Spleen (tissue), 11 donors: ENCODE results near the gene MAPT. TPM values are rescaled to one million over a fixed set of nuclear protein-coding genes. Genes with fewer than 3 reads are reported as not detected.

Experiments
- DNase-seq: peaks from one replicate; pipeline ENCODE4 v3.0.0-alpha.2; 2020
- H3K27ac ChIP-seq, 8 donors: fragments of 200-600 bp; sonication (generic) in 7 of 8; 1 replicate in 4 of 8; 2 replicates in 4 of 8; pipeline versions ENCODE4 v1.5.0 to v1.8.0; 2016 to 2021; ENCODE audit warnings: inconsistent platforms in 4 of 8, mild to moderate bottlenecking in 4 of 8, moderate library complexity in 1 of 8
- H3K27me3 ChIP-seq, 7 donors: fragments of 200-600 bp; sonication (generic) in 6 of 7; replicated peaks in 1 of 7; 1 replicate in 4 of 7; 2 replicates in 3 of 7; pipeline versions ENCODE4 v1.5.0 to v1.8.0; 2016 to 2021; ENCODE audit warnings: inconsistent platforms in 3 of 7, mild to moderate bottlenecking in 1 of 7
- H3K36me3 ChIP-seq, 6 donors: fragments of 200-600 bp; sonication (generic) in 5 of 6; 1 replicate in 4 of 6; 2 replicates in 2 of 6; pipeline versions ENCODE4 v1.5.0 to v1.8.0; 2016 to 2021; ENCODE audit warnings: inconsistent platforms in 2 of 6
- H3K4me1 ChIP-seq, 6 donors: fragments of 200-600 bp; sonication (generic) in 5 of 6; 1 replicate in 3 of 6; 2 replicates in 3 of 6; pipeline versions ENCODE4 v1.5.0 to v1.8.0; 2016 to 2021; ENCODE audit warnings: inconsistent platforms in 3 of 6
- H3K4me3 ChIP-seq, 8 donors: fragments of 200-600 bp; sonication (generic) in 7 of 8; 1 replicate in 4 of 8; 2 replicates in 4 of 8; pipeline versions ENCODE4 v1.5.0 to v1.8.0; 2016 to 2021; ENCODE audit warnings: inconsistent platforms in 4 of 8, mild to moderate bottlenecking in 4 of 8, moderate library complexity in 2 of 8
- H3K9me3 ChIP-seq, 8 donors: fragments of 200-600 bp; sonication (generic) in 7 of 8; 1 replicate in 4 of 8; 2 replicates in 4 of 8; pipeline versions ENCODE4 v1.5.0 to v1.8.0; 2016 to 2021; ENCODE audit warnings: inconsistent platforms in 4 of 8
- POLR2A ChIP-seq, 3 donors: fragments of 450-650 bp; IDR thresholded peaks; one replicate each; pipeline ENCODE4 v1.5.1; 2017; ENCODE audit warnings: antibody characterized with exemption in 3 of 3, mild to moderate bottlenecking in 1 of 3
- POLR2AphosphoS5 ChIP-seq, 3 donors: sonication (generic); formaldehyde crosslinking; IDR thresholded peaks; one replicate each; pipeline ENCODE4 v1.5.1; 2017; ENCODE audit warnings: antibody characterized with exemption in 3 of 3
- WGBS, 5 donors: extraction: QIAGEN DNeasy Blood & Tissue Kit in 3 of 5; methylation state at CpG; one replicate each; pipeline versions ENCODE4 v1.1.5 to v1.1.7; 2013 to 2018; 5-methylcytosine and 5-hydroxymethylcytosine counted together
- intact Hi-C: fragments of 100-400 bp; cut with DNase I; formaldehyde crosslinking; loops from one replicate; pipeline ENCODE4 v1.15.0; 2023; ENCODE audit warnings: low total_unique reads
- polyA plus RNA-seq, 3 donors: library from polyadenylated mRNA; stranded (reverse); fragments of 200-250 nt; gene quantifications; one replicate each; pipeline ENCODE4 v1.2.1, GENCODE V29; 2013
- total RNA-seq, 7 donors: library from RNA; depleted of rRNA in 3 of 7; stranded (reverse); fragments of >200 nt in 3 of 7; fragmentation: NEBNext Ultra II Directional in 4 of 7; extraction: Animal tissue kit (Norgen Biotek cat#: 25700) in 4 of 7; gene quantifications; one replicate each; pipeline versions ENCODE4 v1.1.0 to v1.2.1, GENCODE V29; 2016 to 2021
- TF ChIP-seq, protein P1 (sequence below), 11 experiments: fragments of 200-600 bp in 7 of 11; fragments of 450-650 bp in 4 of 11; sonication (generic) in 4 of 11; IDR thresholded peaks in 8 of 11; conservative IDR thresholded peaks in 3 of 11; 1 replicate in 7 of 11; 2 replicates in 4 of 11; pipeline versions ENCODE4 v1.4.0 to v1.8.0; 2016 to 2021; ENCODE audit warnings: antibody characterized with exemption in 11 of 11, inconsistent platforms in 4 of 11, mild to moderate bottlenecking in 1 of 11
- donor health status: healthy with polysubstance abuse.
- donor health status: DM: no; HTN: no; CAD: no; lungs with moderate emphysema.
- donor health status: DM: no; HTN: no; CAD: no.
- donor health status: Bipolar disorder and iron deficiency.
- donor health status: healthy.
- donor health status: DM: no; HTN: no; CAD: no.
- donor health status: DM: yes; HTN: yes; CAD: no.

The MAPT gene
- total and polyA plus RNA-seq, 10 donors: 0.15 to 1.6 (median 0.66) TPM

DNA sequence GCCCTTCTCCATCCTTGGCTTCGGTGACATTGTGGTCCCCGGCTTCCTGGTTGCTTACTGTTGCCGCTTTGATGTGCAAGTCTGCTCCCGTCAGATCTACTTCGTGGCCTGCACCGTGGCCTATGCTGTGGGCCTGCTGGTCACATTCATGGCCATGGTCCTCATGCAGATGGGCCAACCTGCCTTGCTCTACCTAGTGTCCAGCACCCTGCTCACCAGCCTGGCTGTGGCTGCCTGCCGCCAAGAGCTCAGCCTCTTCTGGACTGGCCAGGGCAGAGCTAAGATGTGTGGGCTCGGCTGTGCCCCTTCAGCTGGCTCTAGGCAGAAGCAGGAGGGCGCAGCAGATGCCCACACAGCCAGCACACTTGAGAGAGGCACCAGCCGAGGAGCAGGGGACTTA is 48.1 kb upstream of the MAPT start:
- no peak overlapping the region for H3K4me3 ChIP-seq
- H3K27ac ChIP-seq: no peak overlapping the region
- TF ChIP-seq POLR2A (IDR thresholded peaks at IDR 0.05) (no peak), POLR2AphosphoS5 (IDR thresholded peaks at IDR 0.05) (no peak)
- TF ChIP-seq, protein P1, sequence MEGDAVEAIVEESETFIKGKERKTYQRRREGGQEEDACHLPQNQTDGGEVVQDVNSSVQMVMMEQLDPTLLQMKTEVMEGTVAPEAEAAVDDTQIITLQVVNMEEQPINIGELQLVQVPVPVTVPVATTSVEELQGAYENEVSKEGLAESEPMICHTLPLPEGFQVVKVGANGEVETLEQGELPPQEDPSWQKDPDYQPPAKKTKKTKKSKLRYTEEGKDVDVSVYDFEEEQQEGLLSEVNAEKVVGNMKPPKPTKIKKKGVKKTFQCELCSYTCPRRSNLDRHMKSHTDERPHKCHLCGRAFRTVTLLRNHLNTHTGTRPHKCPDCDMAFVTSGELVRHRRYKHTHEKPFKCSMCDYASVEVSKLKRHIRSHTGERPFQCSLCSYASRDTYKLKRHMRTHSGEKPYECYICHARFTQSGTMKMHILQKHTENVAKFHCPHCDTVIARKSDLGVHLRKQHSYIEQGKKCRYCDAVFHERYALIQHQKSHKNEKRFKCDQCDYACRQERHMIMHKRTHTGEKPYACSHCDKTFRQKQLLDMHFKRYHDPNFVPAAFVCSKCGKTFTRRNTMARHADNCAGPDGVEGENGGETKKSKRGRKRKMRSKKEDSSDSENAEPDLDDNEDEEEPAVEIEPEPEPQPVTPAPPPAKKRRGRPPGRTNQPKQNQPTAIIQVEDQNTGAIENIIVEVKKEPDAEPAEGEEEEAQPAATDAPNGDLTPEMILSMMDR (IDR thresholded peaks at IDR 0.05 in 8 of 11, conservative IDR thresholded peaks at IDR 0.05 in 3 of 11): no peak
- DNase-seq: peak; percentile 58
- 82 to 90% (median 88%) methylated on average over 8 to 10 of the region's 10 CpGs for WGBS, 5 donors
- intact Hi-C loops: no loop called here
- peaks cover 0 to 16% (median 0%) of the 10 kb centered on the region in 7 donors for H3K27me3 ChIP-seq
- no peaks in the 10 kb centered on the region for H3K4me1 ChIP-seq
- no peaks in the 10 kb centered on the region for H3K9me3 ChIP-seq
- H3K36me3 ChIP-seq: no peaks in the 10 kb centered on the region

DNA sequence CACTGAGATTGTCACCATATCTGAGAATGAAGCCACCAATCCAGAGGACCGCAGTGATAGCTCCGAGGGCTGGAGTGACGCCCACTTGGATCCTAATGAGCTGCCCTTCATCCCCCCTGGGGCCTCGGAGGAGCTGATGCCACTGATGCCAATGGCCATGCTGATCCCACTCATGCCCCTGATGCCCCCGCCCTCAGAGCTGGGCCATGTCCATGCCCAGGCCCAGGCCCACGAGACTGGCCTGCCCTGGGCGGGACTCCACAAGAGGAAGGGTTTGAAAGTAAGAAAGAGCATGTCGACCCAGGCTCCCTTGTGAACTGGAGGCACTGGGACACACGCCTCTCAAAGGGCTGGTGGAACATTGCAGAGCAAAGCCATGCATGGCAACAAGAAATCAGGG is 47.7 kb upstream of the MAPT start:
- no peak for DNase-seq
- intact Hi-C loops: no loop called here
- no peaks in the 10 kb centered on the region for H3K36me3 ChIP-seq
- H3K4me1 ChIP-seq: no peaks in the 10 kb centered on the region
- TF ChIP-seq POLR2AphosphoS5 (IDR thresholded peaks at IDR 0.05) (no peak), POLR2A (IDR thresholded peaks at IDR 0.05) (no peak)
- TF ChIP-seq, protein P1 (IDR thresholded peaks at IDR 0.05 in 8 of 11, conservative IDR thresholded peaks at IDR 0.05 in 3 of 11): no peak
- H3K4me3 ChIP-seq: no peak overlapping the region
- peaks cover 0 to 20% (median 0%) of the 10 kb centered on the region in 7 donors for H3K27me3 ChIP-seq
- 77 to 86% (median 79%) methylated on average over 6 to 9 of the region's 9 CpGs for WGBS, 5 donors
- H3K27ac ChIP-seq: no peak overlapping the region
- H3K9me3 ChIP-seq: no peaks in the 10 kb centered on the region

DNA sequence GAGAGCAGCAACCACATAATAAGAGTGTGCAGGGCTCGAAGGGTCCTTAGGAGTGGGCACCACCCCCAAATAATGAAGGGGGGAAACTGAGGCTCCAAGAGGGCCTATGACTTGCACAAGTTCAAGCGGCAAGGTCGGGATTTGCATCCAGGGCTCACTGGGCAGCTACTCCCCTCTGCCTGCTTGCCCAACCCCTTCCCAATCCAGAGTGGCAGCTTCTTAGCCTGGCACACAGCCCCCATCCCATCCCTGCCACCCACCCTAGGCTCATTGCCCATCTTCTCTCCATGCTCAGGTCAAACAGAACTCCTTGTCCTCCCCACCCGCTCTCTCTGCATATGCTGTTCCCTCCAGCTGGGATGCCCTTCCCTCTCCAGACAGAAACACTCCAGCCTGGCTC is 47.3 kb upstream of the MAPT start:
- peak; percentile 34 for DNase-seq
- H3K27me3 ChIP-seq: peaks cover 0 to 25% (median 0%) of the 10 kb centered on the region in 7 donors
- no peaks in the 10 kb centered on the region for H3K9me3 ChIP-seq
- TF ChIP-seq, protein P1 (IDR thresholded peaks at IDR 0.05 in 8 of 11, conservative IDR thresholded peaks at IDR 0.05 in 3 of 11): no peak
- TF ChIP-seq POLR2A (IDR thresholded peaks at IDR 0.05) (no peak), POLR2AphosphoS5 (IDR thresholded peaks at IDR 0.05) (no peak)
- H3K36me3 ChIP-seq: no peaks in the 10 kb centered on the region
- H3K4me1 ChIP-seq: no peaks in the 10 kb centered on the region
- WGBS, 5 donors: 77 to 94% (median 86%) methylated on average over 4 of the region's 4 CpGs
- no peak overlapping the region for H3K27ac ChIP-seq
- intact Hi-C loops: no loop called here
- H3K4me3 ChIP-seq: no peak overlapping the region

DNA sequence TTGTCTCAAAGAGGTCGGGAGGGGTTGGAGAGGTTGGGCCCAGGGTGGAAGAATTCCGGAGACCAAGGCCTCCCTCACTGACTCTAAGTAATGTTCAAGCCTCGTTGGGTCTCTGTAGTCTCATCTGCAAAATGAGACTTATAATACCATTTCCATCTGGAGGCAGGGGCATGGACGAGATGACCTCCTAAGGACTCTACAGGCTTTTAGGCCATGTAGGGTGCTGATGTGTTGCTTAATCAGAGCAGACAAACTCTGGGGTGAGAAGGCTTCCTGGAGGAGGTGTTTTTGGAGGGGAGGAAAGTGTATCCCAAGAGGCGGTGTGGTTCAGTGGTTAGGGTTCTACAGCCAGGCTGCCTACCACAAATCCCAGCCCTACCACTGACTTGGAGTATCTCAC is 46.6 kb upstream of the MAPT start:
- Histone ChIP-seq H3K9me3 (no peaks in the 10 kb centered on the region), H3K4me1 (peaks cover 0 to 5% (median 1%) of the 10 kb centered on the region in 6 donors), H3K27me3 (peaks cover 0 to 31% (median 0%) of the 10 kb centered on the region in 7 donors), H3K27ac (no peak overlapping the region), H3K4me3 (no peak overlapping the region), H3K36me3 (no peaks in the 10 kb centered on the region)
- intact Hi-C loops: no loop called here
- WGBS, 5 donors: 74 to 86% (median 81%) methylated on average over 5 of the region's 5 CpGs
- no peak for DNase-seq
- TF ChIP-seq, protein P1 (IDR thresholded peaks at IDR 0.05 in 8 of 11, conservative IDR thresholded peaks at IDR 0.05 in 3 of 11): no peak
- TF ChIP-seq POLR2A (IDR thresholded peaks at IDR 0.05) (no peak), POLR2AphosphoS5 (IDR thresholded peaks at IDR 0.05) (no peak)
